ENCODE measurements around the gene SAMD15. TPM values are rescaled to one million over a fixed set of nuclear protein-coding genes. Genes with fewer than 3 reads are reported as not detected.

SAMD15 gene
- total RNA-seq, 2 experiments from 2014 or later: 0.34 TPM; not detected in 1

- Mint-ChIP-seq H3K27ac (no peak overlapping the region), H3K4me1 (ENCODE audit: low read depth) (no peaks in the 10 kb centered on the region), H3K27me3 (no peaks in the 10 kb centered on the region), H3K4me3 (no peak overlapping the region), H3K9me3 (no peaks in the 10 kb centered on the region), H3K36me3 (ENCODE audit: low read depth) (peaks cover 30% of the 10 kb centered on the region)
- no peak for TF ChIP-seq CTCF (IDR thresholded peaks at IDR 0.05)
- H3K4me1 ChIP-seq (ENCODE audit: insufficient read depth, low read length): no peaks in the 10 kb centered on the region
- DNase-seq (no peak), ATAC-seq (ENCODE audit: poor library complexity) (no peak)
- CTCF ChIA-PET: no interaction called here
- peaks cover 29% of the 10 kb centered on the region for H3K36me3 ChIP-seq (ENCODE audit: insufficient read depth, low read length)
- no peaks in the 10 kb centered on the region for H3K9me3 ChIP-seq (ENCODE audit: control insufficient read depth in 1 of 2, insufficient read depth in 1 of 2, low read length in 2 of 2)
- no peak overlapping the region for H3K27ac ChIP-seq (ENCODE audit: low read depth in 1 of 2, low read length in 2 of 2)
- no peak overlapping the region for H3K4me3 ChIP-seq (ENCODE audit: low read length)
- POLR2A ChIA-PET: no interaction called here
- no peaks in the 10 kb centered on the region for H3K27me3 ChIP-seq (ENCODE audit: control insufficient read depth in 1 of 2, insufficient read depth in 2 of 2, low read length in 2 of 2)
- intact Hi-C loops (cut with DNase I, micrococcal nuclease): no loop called here
These were observed 39.3 kb upstream of the SAMD15 start for GRCh38 chr14:77337880-77338279.

DNA sequence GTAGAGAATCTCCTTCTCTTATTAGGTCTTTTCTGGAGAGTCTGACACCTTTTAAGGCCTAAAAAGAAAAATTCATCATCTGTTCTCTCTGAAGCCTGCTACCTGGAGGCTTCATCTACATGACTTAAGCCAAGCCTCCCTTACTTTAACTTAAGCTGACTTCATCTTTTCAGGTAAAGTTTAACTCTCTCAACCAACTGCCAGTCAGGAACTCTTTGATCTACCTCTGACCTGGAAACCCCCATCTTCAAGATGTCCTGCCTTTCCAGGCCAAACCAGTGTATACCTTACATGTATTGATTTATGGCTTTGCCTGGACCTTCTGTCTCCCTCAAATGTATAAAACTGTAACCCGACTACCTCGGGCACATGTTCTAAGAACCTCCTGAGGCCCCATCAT, 38.9 kb upstream of the SAMD15 start:
- ChIA-PET CTCF (no interaction called here), POLR2A (no interaction called here)
- Histone ChIP-seq H3K4me3 (ENCODE audit: low read length) (no peak overlapping the region), H3K9me3 (ENCODE audit: control insufficient read depth in 1 of 2, insufficient read depth in 1 of 2, low read length in 2 of 2) (no peaks in the 10 kb centered on the region), H3K36me3 (ENCODE audit: insufficient read depth, low read length) (peaks cover 33% of the 10 kb centered on the region), H3K27me3 (ENCODE audit: control insufficient read depth in 1 of 2, insufficient read depth in 2 of 2, low read length in 2 of 2) (no peaks in the 10 kb centered on the region), H3K27ac (ENCODE audit: low read depth in 1 of 2, low read length in 2 of 2) (no peak overlapping the region), H3K4me1 (ENCODE audit: insufficient read depth, low read length) (no peaks in the 10 kb centered on the region)
- H3K4me1 Mint-ChIP-seq (ENCODE audit: low read depth): no peaks in the 10 kb centered on the region
- H3K4me3 Mint-ChIP-seq: no peak overlapping the region
- TF ChIP-seq CTCF (IDR thresholded peaks at IDR 0.05): no peak
- intact Hi-C loops (cut with DNase I, micrococcal nuclease): no loop called here
- no peak overlapping the region for H3K27ac Mint-ChIP-seq
- H3K36me3 Mint-ChIP-seq (ENCODE audit: low read depth): peaks cover 34% of the 10 kb centered on the region
- no peaks in the 10 kb centered on the region for H3K27me3 Mint-ChIP-seq
- no peak for ATAC-seq (ENCODE audit: poor library complexity)
- DNase-seq: no peak
- H3K9me3 Mint-ChIP-seq: no peaks in the 10 kb centered on the region

- DNase-seq (no peak), ATAC-seq (ENCODE audit: poor library complexity) (no peak)
- CTCF ChIA-PET: no interaction called here
- Mint-ChIP-seq H3K4me1 (ENCODE audit: low read depth) (no peaks in the 10 kb centered on the region), H3K27me3 (no peaks in the 10 kb centered on the region), H3K36me3 (ENCODE audit: low read depth) (peaks cover 45% of the 10 kb centered on the region), H3K9me3 (no peaks in the 10 kb centered on the region), H3K27ac (no peak overlapping the region), H3K4me3 (no peak overlapping the region)
- Histone ChIP-seq H3K27ac (ENCODE audit: low read depth in 1 of 2, low read length in 2 of 2) (no peak overlapping the region), H3K9me3 (ENCODE audit: control insufficient read depth in 1 of 2, insufficient read depth in 1 of 2, low read length in 2 of 2) (no peaks in the 10 kb centered on the region), H3K4me3 (ENCODE audit: low read length) (no peak overlapping the region), H3K36me3 (ENCODE audit: insufficient read depth, low read length) (peaks cover 40% of the 10 kb centered on the region), H3K27me3 (ENCODE audit: control insufficient read depth in 1 of 2, insufficient read depth in 2 of 2, low read length in 2 of 2) (no peaks in the 10 kb centered on the region), H3K4me1 (ENCODE audit: insufficient read depth, low read length) (no peaks in the 10 kb centered on the region)
- POLR2A ChIA-PET: no interaction called here
- TF ChIP-seq CTCF (IDR thresholded peaks at IDR 0.05): no peak
- intact Hi-C loops (cut with DNase I, micrococcal nuclease): no loop called here
These were observed 37.8 kb upstream of the SAMD15 start for GRCh38 chr14:77339407-77339806.
